Measurements from ENCODE around the gene OLFML2B.

- TF ChIP-seq ZBTB48 (tag by site-specific recombination; IDR thresholded peaks at IDR 0.05), result no peak
- TF ChIP-seq CTCF (tag by site-specific recombination; IDR thresholded peaks at IDR 0.05), result no peak
- no peak for TF ChIP-seq ZNF513 (tag by site-specific recombination; IDR thresholded peaks at IDR 0.05)
Measured at GRCh38 chr1:162030759-162031280, 7.2 kb upstream of the OLFML2B start.

Measured in HEK293 (cell line).